DND-41 (cell line): Measurements from ENCODE around the gene MOGAT3.

Experiments used
- EZH2 ChIP-seq: IDR thresholded peaks from 3 replicates; pipeline ENCODE4 v1.6.1; 2012; ENCODE audit warnings: borderline replicate concordance, low read depth, mild to moderate bottlenecking, moderate library complexity, low read length, inconsistent platforms; ENCODE audit not compliant: severe bottlenecking
- TF ChIP-seq, protein P1 (sequence below): IDR thresholded peaks from 2 replicates; pipeline ENCODE4 v1.5.1; 2012; ENCODE audit warnings: borderline replicate concordance, low read length, moderate library complexity, mild to moderate bottlenecking; ENCODE audit not compliant: poor library complexity, severe bottlenecking; ENCODE audit errors: extremely low read depth

DNA sequence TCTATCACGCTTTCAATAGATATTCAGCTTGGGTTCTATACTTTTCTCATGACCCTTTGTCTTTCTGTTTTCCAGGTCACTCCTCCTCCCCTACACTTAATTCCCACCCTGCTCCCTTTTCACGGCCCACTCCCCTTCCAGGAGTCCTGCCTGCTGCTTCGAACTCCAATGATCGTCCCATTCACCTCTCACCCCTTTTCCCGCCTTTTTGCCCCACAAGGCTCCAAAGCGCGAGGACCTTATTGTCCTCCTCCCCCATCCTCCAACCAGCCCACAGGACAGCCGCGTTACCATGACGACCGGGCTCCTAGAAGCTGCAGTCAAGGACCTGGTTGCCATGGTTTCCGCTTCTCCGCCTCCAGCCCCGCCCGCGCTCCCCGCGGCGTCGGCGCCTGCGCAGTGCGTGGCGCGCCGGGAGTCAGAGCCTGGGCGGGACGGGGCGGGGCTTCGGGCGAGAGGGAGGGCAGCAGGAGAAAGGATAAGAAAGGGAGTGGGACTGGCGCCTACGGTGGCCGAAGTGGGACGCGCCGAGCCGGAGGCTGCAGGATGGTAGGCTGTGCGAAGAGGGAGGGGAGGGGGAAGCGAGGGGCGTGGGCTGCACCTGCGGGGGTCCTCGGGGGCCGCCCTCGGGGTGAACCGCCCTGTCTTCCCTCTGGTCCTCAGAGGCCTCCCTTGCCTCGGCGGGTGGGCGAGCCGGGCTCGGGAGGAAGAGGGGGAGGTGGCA is 46.7 kb downstream of the MOGAT3 start, which contains the start of gene AP1S1:
- TF ChIP-seq, protein P1, sequence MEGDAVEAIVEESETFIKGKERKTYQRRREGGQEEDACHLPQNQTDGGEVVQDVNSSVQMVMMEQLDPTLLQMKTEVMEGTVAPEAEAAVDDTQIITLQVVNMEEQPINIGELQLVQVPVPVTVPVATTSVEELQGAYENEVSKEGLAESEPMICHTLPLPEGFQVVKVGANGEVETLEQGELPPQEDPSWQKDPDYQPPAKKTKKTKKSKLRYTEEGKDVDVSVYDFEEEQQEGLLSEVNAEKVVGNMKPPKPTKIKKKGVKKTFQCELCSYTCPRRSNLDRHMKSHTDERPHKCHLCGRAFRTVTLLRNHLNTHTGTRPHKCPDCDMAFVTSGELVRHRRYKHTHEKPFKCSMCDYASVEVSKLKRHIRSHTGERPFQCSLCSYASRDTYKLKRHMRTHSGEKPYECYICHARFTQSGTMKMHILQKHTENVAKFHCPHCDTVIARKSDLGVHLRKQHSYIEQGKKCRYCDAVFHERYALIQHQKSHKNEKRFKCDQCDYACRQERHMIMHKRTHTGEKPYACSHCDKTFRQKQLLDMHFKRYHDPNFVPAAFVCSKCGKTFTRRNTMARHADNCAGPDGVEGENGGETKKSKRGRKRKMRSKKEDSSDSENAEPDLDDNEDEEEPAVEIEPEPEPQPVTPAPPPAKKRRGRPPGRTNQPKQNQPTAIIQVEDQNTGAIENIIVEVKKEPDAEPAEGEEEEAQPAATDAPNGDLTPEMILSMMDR: no peak
- no peak for TF ChIP-seq EZH2
